HepG2 (cell line): Measurements from ENCODE around the gene SOST. TPM values are rescaled to one million over a fixed set of nuclear protein-coding genes. Genes with fewer than 3 reads are reported as not detected.

Experiments used
- ASH2L ChIP-seq: fragments of 300-600, 200-600 bp; sonication (generic); IDR thresholded peaks from 2 replicates; pipeline ENCODE4 v1.7.0; 2017; ENCODE audit warnings: low read depth, mild to moderate bottlenecking, moderate library complexity, mixed read lengths, low read length; ENCODE audit not compliant: insufficient read length
- CBX2 ChIP-seq, 2 experiments: fragments of 200-600 bp in 1 of 2; sonication (generic); formaldehyde crosslinking in 1 of 2; IDR thresholded peaks; 2 replicates each; pipeline versions ENCODE4 v1.7.0 to v1.8.1; 2018 to 2022; ENCODE audit warnings: low read depth in 2 of 2, low read length in 1 of 2, mild to moderate bottlenecking in 1 of 2, missing genetic modification reagents in 1 of 2
- DNMT1 ChIP-seq: sonication (generic); formaldehyde crosslinking; IDR thresholded peaks from 2 replicates; pipeline ENCODE4 v1.5.1; 2020; ENCODE audit warnings: mild to moderate bottlenecking, missing genetic modification reagents
- FOXA3 ChIP-seq: IDR thresholded peaks from 2 replicates; pipeline ENCODE4 v1.6.1; 2016; ENCODE audit warnings: missing genetic modification reagents, missing compliant biosample characterization
- HNRNPK ChIP-seq: fragments of 200-400 bp; formaldehyde crosslinking; IDR thresholded peaks from 2 replicates; pipeline ENCODE4 v1.6.1; 2018; ENCODE audit warnings: low read length, low read depth, moderate library complexity, mild to moderate bottlenecking; ENCODE audit not compliant: poor library complexity, severe bottlenecking
- KDM3A ChIP-seq: IDR thresholded peaks from 2 replicates; pipeline ENCODE4 v1.6.1; 2018; ENCODE audit warnings: low read depth, missing compliant biosample characterization
- KMT2A ChIP-seq: sonication (generic); formaldehyde crosslinking; IDR thresholded peaks from 2 replicates; pipeline ENCODE4 v1.4.0; 2020; ENCODE audit warnings: missing genetic modification reagents
- XRCC5 ChIP-seq: fragments of 200-400 bp; formaldehyde crosslinking; optimal IDR thresholded peaks from 2 replicates; pipeline ENCODE3; 2017; ENCODE audit warnings: mild to moderate bottlenecking, low read length
- ZBTB38 ChIP-seq: sonication (generic); formaldehyde crosslinking; IDR thresholded peaks from 2 replicates; pipeline ENCODE4 v1.5.1; 2020; ENCODE audit warnings: mild to moderate bottlenecking, missing genetic modification reagents
- ZFP36 ChIP-seq: fragments of 150-350 bp; IDR thresholded peaks from 2 replicates; pipeline ENCODE4 v1.6.1; 2018; ENCODE audit warnings: borderline replicate concordance, low read length, low read depth; ENCODE audit not compliant: partially characterized antibody
- ZFY ChIP-seq: sonication (generic); formaldehyde crosslinking; IDR thresholded peaks from 2 replicates; pipeline ENCODE4 v1.4.0; 2020; ENCODE audit warnings: missing genetic modification reagents
- ZNF143 ChIP-seq: sonication (generic); formaldehyde crosslinking; IDR thresholded peaks from 2 replicates; pipeline ENCODE4 v1.4.0; 2020; ENCODE audit warnings: missing genetic modification reagents
- ZNF253 ChIP-seq: sonication (generic); formaldehyde crosslinking; IDR thresholded peaks from 2 replicates; pipeline ENCODE4 v1.8.0; 2022; ENCODE audit warnings: mild to moderate bottlenecking, missing genetic modification reagents, borderline replicate concordance
- ZNF549 ChIP-seq: sonication (generic); formaldehyde crosslinking; IDR thresholded peaks from 2 replicates; pipeline ENCODE4 v1.5.0; 2020; ENCODE audit warnings: missing genetic modification reagents
- ZNF780A ChIP-seq: sonication (generic); formaldehyde crosslinking; IDR thresholded peaks from 2 replicates; pipeline ENCODE4 v1.8.0; 2022; ENCODE audit warnings: mild to moderate bottlenecking, missing genetic modification reagents, moderate library complexity
- polyA plus RNA-seq, 8 experiments: library from polyadenylated mRNA; depleted of rRNA in 3 of 8; stranded (reverse) in 7 of 8; unstranded in 1 of 8; fragments of >200 nt; fragmentation: Illumina TruSeq in 4 of 8; extraction: Trizol in 4 of 8; gene quantifications; 2 replicates each; pipeline versions ENCODE4 v1.2.1 to v1.2.3, GENCODE V29; 2011 to 2016; ENCODE audit warnings: low read depth in 4 of 8, missing spikeins in 1 of 8, mixed read lengths in 1 of 8; ENCODE audit not compliant: insufficient read depth in 1 of 8
- total RNA-seq, 5 experiments: library from RNA; depleted of rRNA; stranded (reverse); fragments of >200 nt; fragmentation: Illumina TruSeq; extraction: Trizol; gene quantifications; 2 replicates each; pipeline ENCODE4 v1.2.3, GENCODE V29; 2016; ENCODE audit warnings: low read depth in 1 of 5
- TF ChIP-seq, protein P1 (sequence below): IDR thresholded peaks from 2 replicates; pipeline ENCODE4 v1.6.1; 2016; ENCODE audit warnings: low read depth
- TF ChIP-seq, protein P2 (sequence below): sonication (generic); formaldehyde crosslinking; IDR thresholded peaks from 2 replicates; pipeline ENCODE4 v1.8.0; 2022; ENCODE audit warnings: mild to moderate bottlenecking, missing genetic modification reagents, borderline replicate concordance
- TF ChIP-seq, protein P3 (sequence below): sonication (generic); formaldehyde crosslinking; IDR thresholded peaks from 2 replicates; pipeline ENCODE4 v1.8.1; 2023; ENCODE audit warnings: missing genetic modification reagents, mild to moderate bottlenecking, borderline replicate concordance
- TF ChIP-seq, protein P4 (sequence below): sonication (generic); formaldehyde crosslinking; IDR thresholded peaks from 2 replicates; pipeline ENCODE4 v1.9.0; 2021; ENCODE audit warnings: mild to moderate bottlenecking, missing genetic modification reagents

The SOST gene
- total and polyA plus RNA-seq, 2 of the 13 experiments (the other 11 are each of a cell fraction or from before 2014, with no cell fraction given) = not detected

DNA sequence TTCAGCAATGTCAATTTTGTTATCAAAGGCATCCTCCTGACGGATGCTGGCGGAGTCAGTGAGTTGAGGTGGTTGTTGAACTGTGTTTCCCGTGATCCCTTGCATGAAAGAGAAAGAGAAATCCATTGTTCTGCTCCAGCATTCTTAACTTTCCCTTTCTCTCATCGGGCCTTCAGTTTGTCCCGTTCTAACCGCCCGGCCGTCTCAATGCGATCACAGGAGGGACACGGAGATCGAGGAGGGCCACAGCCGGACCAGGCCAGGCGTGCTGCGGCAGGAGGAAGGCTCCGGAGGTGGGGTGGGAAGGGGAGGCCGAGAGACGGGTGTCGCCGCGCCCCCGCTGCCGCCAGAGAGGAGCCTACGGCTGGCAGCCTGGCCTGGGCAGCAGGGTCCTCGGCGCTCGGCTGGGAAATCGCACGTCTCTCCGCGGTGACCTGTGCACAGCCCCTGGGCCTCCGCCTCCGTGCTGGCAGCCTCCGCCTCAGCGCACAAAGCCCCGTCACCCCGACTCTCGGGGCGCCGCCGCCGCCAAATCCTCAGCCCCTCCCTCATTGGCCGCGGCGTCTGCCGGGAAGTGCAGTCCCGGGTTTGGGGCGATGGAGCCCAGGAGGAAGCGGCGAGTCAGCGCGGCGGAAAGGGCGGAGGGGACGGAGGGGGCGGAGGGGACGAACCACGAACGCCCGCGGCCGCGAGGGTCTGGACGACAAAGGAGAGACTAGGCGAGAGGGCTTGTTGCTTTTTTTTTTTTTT, 38.1 kb downstream of the SOST start (continued):
- TF ChIP-seq, protein P1, sequence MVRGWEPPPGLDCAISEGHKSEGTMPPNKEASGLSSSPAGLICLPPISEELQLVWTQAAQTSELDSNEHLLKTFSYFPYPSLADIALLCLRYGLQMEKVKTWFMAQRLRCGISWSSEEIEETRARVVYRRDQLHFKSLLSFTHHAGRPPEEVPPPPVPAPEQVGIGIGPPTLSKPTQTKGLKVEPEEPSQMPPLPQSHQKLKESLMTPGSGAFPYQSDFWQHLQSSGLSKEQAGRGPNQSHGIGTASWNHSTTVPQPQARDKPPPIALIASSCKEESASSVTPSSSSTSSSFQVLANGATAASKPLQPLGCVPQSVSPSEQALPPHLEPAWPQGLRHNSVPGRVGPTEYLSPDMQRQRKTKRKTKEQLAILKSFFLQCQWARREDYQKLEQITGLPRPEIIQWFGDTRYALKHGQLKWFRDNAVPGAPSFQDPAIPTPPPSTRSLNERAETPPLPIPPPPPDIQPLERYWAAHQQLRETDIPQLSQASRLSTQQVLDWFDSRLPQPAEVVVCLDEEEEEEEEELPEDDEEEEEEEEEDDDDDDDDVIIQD (CRISPR knock-in tag) = peak; percentile 14; the same call in 1 of the 2 replicates
- TF ChIP-seq HNRNPK (peak; percentile 76), KMT2A (CRISPR knock-in tag) (peak; percentile 65; the same call in 1 of the 2 replicates), ZNF143 (CRISPR knock-in tag) (peak; percentile 82), CBX2 (IDR thresholded peaks at IDR 0.05; ENCODE audit: low read depth, low read length) (no peak), CBX2 (CRISPR knock-in tag; IDR thresholded peaks at IDR 0.05; ENCODE audit: low read depth) (peak; percentile 91; the same call in 1 of the 2 replicates), ZNF253 (peak; percentile 29; the same call in 1 of the 2 replicates), ZFP36 (no peak), XRCC5 (peak; percentile 50), KDM3A (CRISPR knock-in tag) (peak; percentile 79; the same call in 1 of the 2 replicates), ZNF549 (CRISPR knock-in tag) (no peak), DNMT1 (0 out of 2 replicates have a peak, but pooled peaks have one; percentile 76), ZNF780A (CRISPR knock-in tag) (no peak), ZBTB38 (CRISPR knock-in tag) (peak; percentile 92; the same call in 1 of the 2 replicates), ASH2L (no peak), ZFY (CRISPR knock-in tag) (peak; percentile 88), FOXA3 (CRISPR knock-in tag) (no peak)
- TF ChIP-seq, protein P2, sequence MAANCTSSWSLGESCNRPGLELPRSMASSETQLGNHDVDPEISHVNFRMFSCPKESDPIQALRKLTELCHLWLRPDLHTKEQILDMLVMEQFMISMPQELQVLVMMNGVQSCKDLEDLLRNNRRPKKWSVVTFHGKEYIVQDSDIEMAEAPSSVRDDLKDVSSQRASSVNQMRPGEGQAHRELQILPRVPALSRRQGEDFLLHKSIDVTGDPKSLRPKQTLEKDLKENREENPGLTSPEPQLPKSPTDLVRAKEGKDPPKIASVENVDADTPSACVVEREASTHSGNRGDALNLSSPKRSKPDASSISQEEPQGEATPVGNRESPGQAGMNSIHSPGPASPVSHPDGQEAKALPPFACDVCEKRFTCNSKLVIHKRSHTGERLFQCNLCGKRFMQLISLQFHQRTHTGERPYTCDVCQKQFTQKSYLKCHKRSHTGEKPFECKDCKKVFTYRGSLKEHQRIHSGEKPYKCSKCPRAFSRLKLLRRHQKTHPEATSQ (CRISPR knock-in tag) = no peak
- TF ChIP-seq, protein P3, sequence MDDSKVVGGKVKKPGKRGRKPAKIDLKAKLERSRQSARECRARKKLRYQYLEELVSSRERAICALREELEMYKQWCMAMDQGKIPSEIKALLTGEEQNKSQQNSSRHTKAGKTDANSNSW = no peak
- TF ChIP-seq, protein P4, sequence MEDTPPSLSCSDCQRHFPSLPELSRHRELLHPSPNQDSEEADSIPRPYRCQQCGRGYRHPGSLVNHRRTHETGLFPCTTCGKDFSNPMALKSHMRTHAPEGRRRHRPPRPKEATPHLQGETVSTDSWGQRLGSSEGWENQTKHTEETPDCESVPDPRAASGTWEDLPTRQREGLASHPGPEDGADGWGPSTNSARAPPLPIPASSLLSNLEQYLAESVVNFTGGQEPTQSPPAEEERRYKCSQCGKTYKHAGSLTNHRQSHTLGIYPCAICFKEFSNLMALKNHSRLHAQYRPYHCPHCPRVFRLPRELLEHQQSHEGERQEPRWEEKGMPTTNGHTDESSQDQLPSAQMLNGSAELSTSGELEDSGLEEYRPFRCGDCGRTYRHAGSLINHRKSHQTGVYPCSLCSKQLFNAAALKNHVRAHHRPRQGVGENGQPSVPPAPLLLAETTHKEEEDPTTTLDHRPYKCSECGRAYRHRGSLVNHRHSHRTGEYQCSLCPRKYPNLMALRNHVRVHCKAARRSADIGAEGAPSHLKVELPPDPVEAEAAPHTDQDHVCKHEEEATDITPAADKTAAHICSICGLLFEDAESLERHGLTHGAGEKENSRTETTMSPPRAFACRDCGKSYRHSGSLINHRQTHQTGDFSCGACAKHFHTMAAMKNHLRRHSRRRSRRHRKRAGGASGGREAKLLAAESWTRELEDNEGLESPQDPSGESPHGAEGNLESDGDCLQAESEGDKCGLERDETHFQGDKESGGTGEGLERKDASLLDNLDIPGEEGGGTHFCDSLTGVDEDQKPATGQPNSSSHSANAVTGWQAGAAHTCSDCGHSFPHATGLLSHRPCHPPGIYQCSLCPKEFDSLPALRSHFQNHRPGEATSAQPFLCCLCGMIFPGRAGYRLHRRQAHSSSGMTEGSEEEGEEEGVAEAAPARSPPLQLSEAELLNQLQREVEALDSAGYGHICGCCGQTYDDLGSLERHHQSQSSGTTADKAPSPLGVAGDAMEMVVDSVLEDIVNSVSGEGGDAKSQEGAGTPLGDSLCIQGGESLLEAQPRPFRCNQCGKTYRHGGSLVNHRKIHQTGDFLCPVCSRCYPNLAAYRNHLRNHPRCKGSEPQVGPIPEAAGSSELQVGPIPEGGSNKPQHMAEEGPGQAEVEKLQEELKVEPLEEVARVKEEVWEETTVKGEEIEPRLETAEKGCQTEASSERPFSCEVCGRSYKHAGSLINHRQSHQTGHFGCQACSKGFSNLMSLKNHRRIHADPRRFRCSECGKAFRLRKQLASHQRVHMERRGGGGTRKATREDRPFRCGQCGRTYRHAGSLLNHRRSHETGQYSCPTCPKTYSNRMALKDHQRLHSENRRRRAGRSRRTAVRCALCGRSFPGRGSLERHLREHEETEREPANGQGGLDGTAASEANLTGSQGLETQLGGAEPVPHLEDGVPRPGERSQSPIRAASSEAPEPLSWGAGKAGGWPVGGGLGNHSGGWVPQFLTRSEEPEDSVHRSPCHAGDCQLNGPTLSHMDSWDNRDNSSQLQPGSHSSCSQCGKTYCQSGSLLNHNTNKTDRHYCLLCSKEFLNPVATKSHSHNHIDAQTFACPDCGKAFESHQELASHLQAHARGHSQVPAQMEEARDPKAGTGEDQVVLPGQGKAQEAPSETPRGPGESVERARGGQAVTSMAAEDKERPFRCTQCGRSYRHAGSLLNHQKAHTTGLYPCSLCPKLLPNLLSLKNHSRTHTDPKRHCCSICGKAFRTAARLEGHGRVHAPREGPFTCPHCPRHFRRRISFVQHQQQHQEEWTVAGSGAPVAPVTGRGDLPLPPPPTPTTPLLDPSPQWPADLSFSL (CRISPR knock-in tag) = no peak
